ENCODE data around the gene YIPF1.
A peak's percentile ranks its signal among the peaks of the same experiment; 100 is the strongest.

YIPF1 gene

GRCh38 chr1:53871221-53871620, 18.4 kb downstream of the YIPF1 start:
- no peaks in the 10 kb centered on the region for H3K4me1 ChIP-seq (ENCODE audit: control insufficient read depth, insufficient read depth, low read length)
- no peak overlapping the region for H3K4me3 ChIP-seq (ENCODE audit: low read depth, low read length)

GRCh38 chr1:53869454-53870117, 20.0 kb downstream of the YIPF1 start:
- Histone ChIP-seq H3K27me3 (ENCODE audit: control insufficient read depth, insufficient read depth, low read length) (no peaks in the 10 kb centered on the region), H3K36me3 (ENCODE audit: control insufficient read depth, insufficient read depth, low read length) (peaks cover 45% of the 10 kb centered on the region), H3K27ac (ENCODE audit: low read depth, low read length) (no peak overlapping the region), H3K9ac (ENCODE audit: low read depth, low read length) (no peak overlapping the region), H3K4me3 (ENCODE audit: low read depth, low read length) (no peak overlapping the region), H3K9me3 (ENCODE audit: control insufficient read depth, insufficient read depth, low read length) (no peaks in the 10 kb centered on the region), H3K4me1 (ENCODE audit: control insufficient read depth, insufficient read depth, low read length) (no peaks in the 10 kb centered on the region)

More at GRCh38 chr1:53871221-53871620, 18.4 kb downstream of the YIPF1 start:
- Histone ChIP-seq H3K27ac (ENCODE audit: low read depth, low read length) (no peak overlapping the region), H3K27me3 (ENCODE audit: control insufficient read depth, insufficient read depth, low read length) (no peaks in the 10 kb centered on the region), H3K36me3 (ENCODE audit: control insufficient read depth, insufficient read depth, low read length) (peaks cover 56% of the 10 kb centered on the region), H3K9ac (ENCODE audit: low read depth, low read length) (no peak overlapping the region), H3K9me3 (ENCODE audit: control insufficient read depth, insufficient read depth, low read length) (no peaks in the 10 kb centered on the region)

GRCh38 chr1:53868565-53868964, 21.0 kb downstream of the YIPF1 start:
- Histone ChIP-seq H3K36me3 (ENCODE audit: control insufficient read depth, insufficient read depth, low read length) (peaks cover 45% of the 10 kb centered on the region), H3K9ac (ENCODE audit: low read depth, low read length) (no peak overlapping the region), H3K4me3 (ENCODE audit: low read depth, low read length) (no peak overlapping the region), H3K9me3 (ENCODE audit: control insufficient read depth, insufficient read depth, low read length) (no peaks in the 10 kb centered on the region), H3K4me1 (ENCODE audit: control insufficient read depth, insufficient read depth, low read length) (no peaks in the 10 kb centered on the region), H3K27ac (ENCODE audit: low read depth, low read length) (no peak overlapping the region), H3K27me3 (ENCODE audit: control insufficient read depth, insufficient read depth, low read length) (no peaks in the 10 kb centered on the region)

- H3K4me1 ChIP-seq (ENCODE audit: control insufficient read depth, insufficient read depth, low read length) = 0 out of 2 replicates have a peak, but pooled peaks cover 5% of the 10 kb centered on the region
- H3K4me3 ChIP-seq (ENCODE audit: low read depth, low read length) = no peak overlapping the region
- no peaks in the 10 kb centered on the region for H3K27me3 ChIP-seq (ENCODE audit: control insufficient read depth, insufficient read depth, low read length)
- no peaks in the 10 kb centered on the region for H3K9me3 ChIP-seq (ENCODE audit: control insufficient read depth, insufficient read depth, low read length)
- no peak overlapping the region for H3K9ac ChIP-seq (ENCODE audit: low read depth, low read length)
- no peak overlapping the region for H3K27ac ChIP-seq (ENCODE audit: low read depth, low read length)
- H3K36me3 ChIP-seq (ENCODE audit: control insufficient read depth, insufficient read depth, low read length) = peaks cover 25% of the 10 kb centered on the region
Measured at GRCh38 chr1:53862507-53862906, 27.1 kb downstream of the YIPF1 start.

GRCh38 chr1:53860967-53861411, 28.6 kb downstream of the YIPF1 start:
- H3K9ac ChIP-seq (ENCODE audit: low read depth, low read length) = no peak overlapping the region

GRCh38 chr1:53851571-53852285, 37.9 kb downstream of the YIPF1 start:
- Histone ChIP-seq H3K36me3 (ENCODE audit: control insufficient read depth, insufficient read depth, low read length) (peaks cover 29% of the 10 kb centered on the region), H3K9ac (ENCODE audit: low read depth, low read length) (no peak overlapping the region), H3K4me3 (ENCODE audit: low read depth, low read length) (no peak overlapping the region), H3K9me3 (ENCODE audit: control insufficient read depth, insufficient read depth, low read length) (no peaks in the 10 kb centered on the region), H3K4me1 (ENCODE audit: control insufficient read depth, insufficient read depth, low read length) (no peaks in the 10 kb centered on the region), H3K27me3 (ENCODE audit: control insufficient read depth, insufficient read depth, low read length) (no peaks in the 10 kb centered on the region), H3K27ac (ENCODE audit: low read depth, low read length) (no peak overlapping the region)

More at GRCh38 chr1:53860967-53861411, 28.6 kb downstream of the YIPF1 start:
- H3K27me3 ChIP-seq (ENCODE audit: control insufficient read depth, insufficient read depth, low read length) = no peaks in the 10 kb centered on the region
- H3K9me3 ChIP-seq (ENCODE audit: control insufficient read depth, insufficient read depth, low read length) = no peaks in the 10 kb centered on the region
- no peak overlapping the region for H3K4me3 ChIP-seq (ENCODE audit: low read depth, low read length)
- peak overlapping the region; percentile 31 for H3K27ac ChIP-seq (ENCODE audit: low read depth, low read length)
- peaks cover 18% of the 10 kb centered on the region for H3K36me3 ChIP-seq (ENCODE audit: control insufficient read depth, insufficient read depth, low read length)
- 0 out of 2 replicates have a peak, but pooled peaks cover 5% of the 10 kb centered on the region for H3K4me1 ChIP-seq (ENCODE audit: control insufficient read depth, insufficient read depth, low read length)

GRCh38 chr1:53850082-53850673, 39.4 kb downstream of the YIPF1 start:
- H3K27ac ChIP-seq (ENCODE audit: low read depth, low read length) = no peak overlapping the region
- H3K36me3 ChIP-seq (ENCODE audit: control insufficient read depth, insufficient read depth, low read length) = peaks cover 29% of the 10 kb centered on the region
- H3K9ac ChIP-seq (ENCODE audit: low read depth, low read length) = no peak overlapping the region

GRCh38 chr1:53847980-53848379, 41.6 kb downstream of the YIPF1 start:
- Histone ChIP-seq H3K4me3 (ENCODE audit: low read depth, low read length) (no peak overlapping the region), H3K36me3 (ENCODE audit: control insufficient read depth, insufficient read depth, low read length) (peaks cover 14% of the 10 kb centered on the region; the same call in 1 of the 2 replicates), H3K9ac (ENCODE audit: low read depth, low read length) (no peak overlapping the region), H3K9me3 (ENCODE audit: control insufficient read depth, insufficient read depth, low read length) (no peaks in the 10 kb centered on the region), H3K27me3 (ENCODE audit: control insufficient read depth, insufficient read depth, low read length) (no peaks in the 10 kb centered on the region), H3K27ac (ENCODE audit: low read depth, low read length) (no peak overlapping the region), H3K4me1 (ENCODE audit: control insufficient read depth, insufficient read depth, low read length) (no peaks in the 10 kb centered on the region)

More at GRCh38 chr1:53850082-53850673, 39.4 kb downstream of the YIPF1 start:
- H3K27me3 ChIP-seq (ENCODE audit: control insufficient read depth, insufficient read depth, low read length) = no peaks in the 10 kb centered on the region
- H3K4me1 ChIP-seq (ENCODE audit: control insufficient read depth, insufficient read depth, low read length) = no peaks in the 10 kb centered on the region
- H3K9me3 ChIP-seq (ENCODE audit: control insufficient read depth, insufficient read depth, low read length) = no peaks in the 10 kb centered on the region
- H3K4me3 ChIP-seq (ENCODE audit: low read depth, low read length) = no peak overlapping the region

GRCh38 chr1:53842347-53842746, 47.2 kb downstream of the YIPF1 start:
- Histone ChIP-seq H3K9me3 (ENCODE audit: control insufficient read depth, insufficient read depth, low read length) (no peaks in the 10 kb centered on the region; the same call in 1 of the 2 replicates), H3K27ac (ENCODE audit: low read depth, low read length) (no peak overlapping the region)

GRCh38 chr1:53838654-53838974, 51.0 kb downstream of the YIPF1 start:
- H3K9ac ChIP-seq (ENCODE audit: low read depth, low read length) = no peak overlapping the region
- no peaks in the 10 kb centered on the region for H3K27me3 ChIP-seq (ENCODE audit: control insufficient read depth, insufficient read depth, low read length)
- H3K36me3 ChIP-seq (ENCODE audit: control insufficient read depth, insufficient read depth, low read length) = peaks cover 17% of the 10 kb centered on the region; the same call in 1 of the 2 replicates
- H3K4me3 ChIP-seq (ENCODE audit: low read depth, low read length) = peak overlapping the region; percentile 92
- H3K27ac ChIP-seq (ENCODE audit: low read depth, low read length) = peak overlapping the region; percentile 95
- H3K4me1 ChIP-seq (ENCODE audit: control insufficient read depth, insufficient read depth, low read length) = no peaks in the 10 kb centered on the region; the same call in 1 of the 2 replicates
- no peaks in the 10 kb centered on the region; the same call in 1 of the 2 replicates for H3K9me3 ChIP-seq (ENCODE audit: control insufficient read depth, insufficient read depth, low read length)

More at GRCh38 chr1:53842347-53842746, 47.2 kb downstream of the YIPF1 start:
- H3K9ac ChIP-seq (ENCODE audit: low read depth, low read length) = no peak overlapping the region
- no peaks in the 10 kb centered on the region for H3K36me3 ChIP-seq (ENCODE audit: control insufficient read depth, insufficient read depth, low read length)
- H3K4me3 ChIP-seq (ENCODE audit: low read depth, low read length) = no peak overlapping the region
- no peaks in the 10 kb centered on the region for H3K27me3 ChIP-seq (ENCODE audit: control insufficient read depth, insufficient read depth, low read length)
- no peaks in the 10 kb centered on the region for H3K4me1 ChIP-seq (ENCODE audit: control insufficient read depth, insufficient read depth, low read length)
